Skeletal muscle satellite cell (primary cell): ENCODE measurements around the gene NRSN2.
"Not testable (repeated sequence)": the region's sequence is repeated elsewhere in the genome, so short reads cannot be mapped to it uniquely, and the experiment has no call there.

Experiments used
- H3K27me3 ChIP-seq: 2 replicates; pipeline ENCODE4 v1.7.0; 2013; ENCODE audit warnings: low read length; ENCODE audit not compliant: control insufficient read depth, insufficient read depth
- H3K36me3 ChIP-seq: 2 replicates; pipeline ENCODE4 v1.7.0; 2013; ENCODE audit warnings: mild to moderate bottlenecking, control low read depth, low read length; ENCODE audit not compliant: insufficient read depth
- H3K4me1 ChIP-seq: 2 replicates; pipeline ENCODE4 v1.7.0; 2013; ENCODE audit warnings: low read length; ENCODE audit not compliant: control insufficient read depth, insufficient read depth
- H3K4me2 ChIP-seq: 2 replicates; pipeline ENCODE4 v1.7.0; 2013; ENCODE audit warnings: mild to moderate bottlenecking, low read length
- H3K4me3 ChIP-seq: 2 replicates; pipeline ENCODE4 v1.7.0; 2013; ENCODE audit warnings: low read length
- H3K9ac ChIP-seq: 2 replicates; pipeline ENCODE4 v1.7.0; 2013; ENCODE audit warnings: mild to moderate bottlenecking, low read depth, low read length, moderate library complexity
- H3K9me3 ChIP-seq: replicated peaks from 2 replicates; pipeline ENCODE4 v1.7.0; 2013; ENCODE audit warnings: mild to moderate bottlenecking, control low read depth, low read length

NRSN2 gene

DNA sequence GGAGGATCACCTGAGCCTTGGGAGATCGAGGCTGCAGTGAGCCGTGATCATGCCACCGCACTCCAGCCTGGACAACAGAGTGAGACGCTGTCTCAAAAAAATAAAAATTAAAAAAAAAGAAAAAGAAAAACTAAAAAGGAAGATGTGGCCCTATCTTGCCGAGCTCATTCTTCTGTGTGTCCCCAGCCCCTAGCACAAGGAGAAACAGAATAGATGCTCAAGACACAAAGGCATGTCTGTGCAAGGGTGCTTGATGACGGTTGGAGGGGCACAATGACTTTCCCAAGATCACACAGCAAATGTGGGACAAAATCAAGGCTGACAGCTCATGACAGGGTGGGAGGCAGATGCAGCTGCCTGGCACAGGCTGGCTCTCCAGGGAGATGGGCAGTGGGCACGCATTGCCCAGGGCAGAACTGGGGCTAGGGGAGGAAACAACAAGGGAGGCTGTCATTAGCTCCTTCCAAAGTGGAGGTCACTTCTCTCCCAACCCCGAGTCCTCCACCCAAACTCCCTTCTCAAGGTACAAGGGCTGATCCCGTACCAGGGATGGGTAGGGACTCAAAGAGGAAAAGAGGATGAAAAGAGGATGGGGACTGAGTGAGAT, 775 bp upstream of the NRSN2 start:
- Histone ChIP-seq H3K9ac (peak overlapping the region; percentile 86), H3K4me1 (peaks cover 5% of the 10 kb centered on the region), H3K36me3 (no peaks in the 10 kb centered on the region), H3K4me2 (peak overlapping the region; percentile 96), H3K27me3 (no peaks in the 10 kb centered on the region), H3K4me3 (peak overlapping the region; percentile 88), H3K9me3 (peaks cover 8% of the 10 kb centered on the region)

DNA sequence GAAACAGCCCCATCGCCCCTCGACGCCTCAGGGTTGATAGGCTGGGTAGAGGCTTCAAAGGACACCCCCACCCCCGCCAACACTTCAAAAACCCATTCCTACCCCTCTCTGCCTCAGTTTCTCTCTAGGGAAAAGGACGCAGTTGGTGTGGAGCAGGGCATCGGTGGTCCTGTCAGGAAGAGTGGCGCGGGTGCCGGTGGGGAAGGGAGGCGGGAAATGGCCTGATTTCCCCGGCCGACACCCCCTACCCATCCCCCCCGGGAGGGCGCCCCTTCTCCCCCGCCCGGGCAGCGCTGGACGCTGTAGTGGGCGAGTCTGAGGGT, 367 bp downstream of the NRSN2 start:
- H3K27me3 ChIP-seq: no peaks in the 10 kb centered on the region
- peaks cover 1% of the 10 kb centered on the region for H3K9me3 ChIP-seq
- H3K4me3 ChIP-seq: peak overlapping the region; percentile 88
- H3K36me3 ChIP-seq: no peaks in the 10 kb centered on the region
- peaks cover 5% of the 10 kb centered on the region for H3K4me1 ChIP-seq
- peak overlapping the region; percentile 96 for H3K4me2 ChIP-seq
- peak overlapping the region; percentile 86 for H3K9ac ChIP-seq

DNA sequence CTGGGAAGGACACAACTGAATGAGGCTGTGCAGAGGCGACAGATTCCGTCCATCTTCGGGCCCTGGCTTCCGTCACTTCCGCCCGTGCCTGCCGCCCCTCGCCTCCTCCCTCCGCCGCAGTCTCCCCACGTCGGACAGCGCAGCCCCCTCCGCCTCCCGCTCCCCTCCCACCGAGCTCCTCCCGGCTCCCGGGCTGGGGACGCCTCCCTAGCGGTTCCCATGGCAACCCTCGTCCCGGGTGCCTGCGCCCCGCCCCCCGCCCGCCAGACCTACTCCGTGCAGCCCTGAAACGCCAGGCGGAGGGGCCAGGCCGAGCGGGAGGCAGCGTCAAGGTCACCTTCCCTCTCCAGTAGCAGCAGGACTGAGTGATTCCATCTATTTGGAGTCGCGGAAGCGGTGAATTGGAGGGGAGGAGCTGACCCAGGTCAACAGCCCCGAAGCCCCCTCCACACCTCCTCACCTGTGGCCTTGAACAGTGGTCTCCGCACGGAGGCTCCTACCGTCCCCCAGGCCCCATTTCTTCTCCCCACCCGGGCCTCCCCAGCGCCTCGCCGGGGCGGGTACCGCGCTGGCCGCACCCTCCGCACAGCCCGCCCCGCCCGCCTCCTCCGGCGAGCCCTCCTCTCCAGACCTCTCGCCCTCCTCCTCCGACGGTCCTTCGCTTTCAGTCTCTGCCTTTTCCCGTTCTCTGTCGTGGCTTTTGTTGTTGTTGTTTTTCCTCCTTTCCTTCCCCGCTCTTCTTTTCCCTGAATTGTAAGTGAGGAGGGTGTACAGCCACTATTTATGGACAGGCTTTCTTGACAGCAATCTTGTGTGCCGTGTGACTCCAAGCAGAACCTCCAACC, 951 bp downstream of the NRSN2 start:
- Histone ChIP-seq H3K9me3 (no peaks in the 10 kb centered on the region), H3K9ac (peak overlapping the region; percentile 86), H3K4me1 (peaks cover 5% of the 10 kb centered on the region), H3K27me3 (no peaks in the 10 kb centered on the region), H3K36me3 (no peaks in the 10 kb centered on the region), H3K4me2 (peak overlapping the region; percentile 96), H3K4me3 (peak overlapping the region; percentile 88)

- Histone ChIP-seq H3K9ac (no peak overlapping the region), H3K4me3 (no peak overlapping the region), H3K4me1 (peaks cover 5% of the 10 kb centered on the region), H3K4me2 (no peak overlapping the region), H3K9me3 (no peaks in the 10 kb centered on the region), H3K27me3 (no peaks in the 10 kb centered on the region), H3K36me3 (no peaks in the 10 kb centered on the region)
These were observed 2.3 kb downstream of the NRSN2 start for GRCh38 chr20:348972-349841.

- no peaks in the 10 kb centered on the region for H3K36me3 ChIP-seq
- no peaks in the 10 kb centered on the region for H3K27me3 ChIP-seq
- H3K9ac ChIP-seq: no peak overlapping the region
- H3K4me1 ChIP-seq: peaks cover 2% of the 10 kb centered on the region
- no peak overlapping the region for H3K4me3 ChIP-seq
- H3K4me2 ChIP-seq: no peak overlapping the region
- no peaks in the 10 kb centered on the region for H3K9me3 ChIP-seq
These were observed 6.3 kb downstream of the NRSN2 start for GRCh38 chr20:353166-353565.

DNA sequence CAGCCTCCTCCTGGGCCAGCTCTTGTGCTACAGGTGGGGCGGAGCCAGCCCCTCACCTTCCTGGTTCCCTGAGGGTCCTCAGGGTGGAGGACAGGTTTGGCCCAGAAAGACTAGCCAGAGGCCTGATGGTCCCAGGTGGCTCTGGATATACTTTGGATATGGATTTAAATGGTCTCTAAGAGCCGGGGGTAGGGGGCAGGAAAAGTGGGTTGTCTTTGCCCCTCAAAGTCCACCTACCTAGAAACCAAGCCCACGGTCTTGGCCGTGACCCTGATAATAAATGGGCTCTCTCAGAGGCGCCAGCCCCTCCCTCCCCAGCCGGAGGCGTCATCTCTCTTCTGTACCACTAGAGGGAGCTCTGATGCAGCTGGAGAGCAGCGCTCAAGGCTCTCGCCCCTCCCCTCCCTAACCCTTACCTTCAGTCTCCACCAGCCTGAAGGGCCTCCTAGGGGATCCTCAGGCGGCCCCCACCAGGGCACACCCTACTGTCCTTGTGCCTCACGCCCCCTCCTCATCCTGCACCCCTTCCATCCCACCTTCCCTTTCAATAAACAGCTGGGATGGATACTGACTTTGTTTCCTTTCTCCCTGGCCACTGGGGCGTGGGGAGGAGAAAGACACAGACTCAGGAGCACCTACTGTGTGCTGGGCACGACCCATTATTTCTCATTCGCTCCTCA, 7.5 kb downstream of the NRSN2 start:
- Histone ChIP-seq H3K9me3 (no peaks in the 10 kb centered on the region), H3K4me2 (no peak overlapping the region), H3K27me3 (no peaks in the 10 kb centered on the region), H3K4me1 (peaks cover 5% of the 10 kb centered on the region), H3K36me3 (no peaks in the 10 kb centered on the region), H3K4me3 (no peak overlapping the region), H3K9ac (no peak overlapping the region)

- not testable (repeated sequence) for H3K4me3 ChIP-seq, H3K4me2 ChIP-seq, H3K4me1 ChIP-seq, H3K36me3 ChIP-seq, H3K27me3 ChIP-seq, H3K9ac ChIP-seq, H3K9me3 ChIP-seq
These were observed 9.2 kb downstream of the NRSN2 start for GRCh38 chr20:356154-356553.

DNA sequence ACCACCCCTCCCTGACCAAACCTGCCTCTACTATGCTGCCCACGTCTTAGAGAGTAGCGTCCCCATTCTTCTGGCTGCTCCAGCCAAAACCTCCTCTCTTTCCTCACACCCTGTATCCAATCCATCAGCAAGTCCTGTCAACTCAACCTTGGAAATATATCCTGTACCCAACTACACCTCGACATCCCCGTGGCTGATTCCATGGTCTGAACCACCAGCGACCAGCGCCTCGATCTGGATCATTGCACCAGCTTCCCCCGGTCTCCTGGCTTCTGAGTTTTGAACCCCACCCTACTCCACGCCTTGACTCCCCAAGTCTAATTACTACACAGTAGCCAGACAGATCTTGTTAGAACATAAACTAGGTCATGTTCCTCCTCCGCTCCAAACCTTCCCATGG, 9.8 kb downstream of the NRSN2 start:
- Histone ChIP-seq H3K4me1 (peaks cover 7% of the 10 kb centered on the region), H3K9me3 (no peaks in the 10 kb centered on the region), H3K36me3 (no peaks in the 10 kb centered on the region), H3K27me3 (no peaks in the 10 kb centered on the region), H3K9ac (no peak overlapping the region), H3K4me2 (no peak overlapping the region), H3K4me3 (no peak overlapping the region)

- Histone ChIP-seq H3K36me3 (no peaks in the 10 kb centered on the region), H3K4me3 (no peak overlapping the region)
These were observed 12.1 kb downstream of the NRSN2 start for GRCh38 chr20:358891-359555.

DNA sequence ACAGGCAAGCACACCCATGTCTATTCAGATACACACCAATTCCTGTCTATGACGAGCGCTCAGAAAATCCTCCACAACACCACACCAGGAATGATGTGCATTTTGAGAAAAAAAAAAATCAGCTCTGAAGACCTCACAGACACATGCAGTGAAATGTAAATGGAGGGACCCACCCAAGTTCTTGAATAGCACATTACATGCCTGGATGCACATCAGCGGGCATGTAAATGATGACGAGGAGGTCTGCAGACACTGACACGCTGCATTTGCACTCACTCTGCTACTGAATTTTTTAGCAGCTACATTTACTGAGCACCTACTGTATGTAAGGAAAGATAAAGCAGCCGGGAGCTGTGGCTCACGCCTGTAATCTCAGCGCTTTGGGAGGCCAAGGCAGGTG, 14.7 kb downstream of the NRSN2 start:
- no peaks in the 10 kb centered on the region for H3K9me3 ChIP-seq
- no peaks in the 10 kb centered on the region for H3K27me3 ChIP-seq
- H3K4me3 ChIP-seq: no peak overlapping the region
- no peaks in the 10 kb centered on the region for H3K36me3 ChIP-seq
- H3K4me1 ChIP-seq: peaks cover 20% of the 10 kb centered on the region
- H3K4me2 ChIP-seq: no peak overlapping the region
- H3K9ac ChIP-seq: no peak overlapping the region

More at GRCh38 chr20:358891-359555, 12.1 kb downstream of the NRSN2 start:
- Histone ChIP-seq H3K9me3 (no peaks in the 10 kb centered on the region), H3K4me2 (no peak overlapping the region), H3K27me3 (no peaks in the 10 kb centered on the region), H3K9ac (no peak overlapping the region), H3K4me1 (peaks cover 22% of the 10 kb centered on the region)
